Dendritic cell treated with granulocyte-macrophage colony-stimulating factor and Interleukin-4, amounts not matched to agents 40 ng/mL and 50 ng/mL, for 4 days (primary cell): ENCODE results near the gene MIA3.

Source experiments
- H3K27ac Mint-ChIP-seq: one replicate; pipeline ENCODE4 v1.8.0; 2022; ENCODE audit warnings: mild to moderate bottlenecking, mixed read lengths
- H3K27me3 Mint-ChIP-seq: one replicate; pipeline ENCODE4 v1.8.0; 2022; ENCODE audit warnings: mild to moderate bottlenecking, mixed read lengths
- H3K36me3 Mint-ChIP-seq: one replicate; pipeline ENCODE4 v1.8.0; 2022; ENCODE audit warnings: low read depth, mixed read lengths
- H3K4me1 Mint-ChIP-seq: one replicate; pipeline ENCODE4 v1.8.0; 2022; ENCODE audit warnings: low read depth, mixed read lengths
- H3K4me3 Mint-ChIP-seq: one replicate; pipeline ENCODE4 v1.8.0; 2022; ENCODE audit warnings: mild to moderate bottlenecking, moderate library complexity, mixed read lengths
- H3K9me3 Mint-ChIP-seq: one replicate; pipeline ENCODE4 v1.8.0; 2022; ENCODE audit warnings: mixed read lengths
- intact Hi-C: fragments of 100-400 bp; cut with micrococcal nuclease; formaldehyde crosslinking; loops from one replicate; pipeline ENCODE4 v1.15.0; 2022

Gene MIA3

DNA sequence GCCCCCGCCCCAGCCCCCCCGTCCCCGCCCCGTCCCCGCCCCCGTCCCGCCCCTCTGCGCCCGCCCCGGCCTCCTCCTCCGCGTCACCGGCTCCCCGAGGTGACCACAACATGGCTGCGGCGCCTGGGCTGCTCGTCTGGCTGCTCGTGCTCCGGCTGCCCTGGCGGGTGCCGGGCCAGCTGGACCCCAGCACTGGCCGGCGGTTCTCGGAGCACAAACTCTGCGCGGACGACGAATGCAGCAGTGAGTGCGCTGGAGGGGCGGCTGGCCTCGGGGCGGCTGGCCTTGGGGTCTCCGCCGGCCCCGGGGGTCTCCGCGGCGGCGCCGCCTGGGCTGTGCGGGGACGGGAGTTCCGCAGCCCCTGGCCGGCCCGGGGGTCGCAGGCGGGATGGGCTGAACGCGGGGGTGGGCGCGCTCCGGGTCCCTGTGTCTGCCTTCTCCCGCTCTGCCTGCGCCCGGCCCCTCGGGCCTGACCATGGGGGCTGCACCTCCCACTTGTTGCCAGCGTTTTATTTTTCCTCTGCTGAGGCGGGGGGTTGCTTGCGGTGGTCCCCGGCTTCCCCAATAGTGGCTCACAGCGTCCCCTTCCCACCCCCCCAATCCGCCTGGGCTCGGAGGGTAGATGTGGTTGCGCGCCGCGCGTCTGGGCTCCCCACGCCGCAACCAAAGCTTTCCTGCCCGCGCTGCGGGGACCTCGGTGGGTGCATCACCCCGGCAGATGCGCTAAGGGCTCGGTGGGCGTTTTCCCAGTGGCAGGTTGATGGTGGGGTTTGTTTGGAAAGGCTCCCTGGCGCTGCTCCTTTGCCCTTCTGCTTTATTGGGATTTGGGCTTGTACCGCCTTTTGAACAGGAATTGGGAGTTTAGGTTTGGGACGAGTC lies at the start of gene MIA3:
Gene MIA3, plus strand, starts transcription at position 97 of the 879 bp plus-strand sequence. Its CDS starts 14 bp downstream, at position 111.
- H3K9me3 Mint-ChIP-seq, result no peaks in the 10 kb centered on the region
- peaks cover 17% of the 10 kb centered on the region for H3K27me3 Mint-ChIP-seq
- peaks cover 26% of the 10 kb centered on the region for H3K4me1 Mint-ChIP-seq
- peak within 1 kb of the TSS; percentile 76 for H3K27ac Mint-ChIP-seq
- H3K36me3 Mint-ChIP-seq, result peaks cover 29% of the 10 kb centered on the region
- peak within 1 kb of the TSS; percentile 86 for H3K4me3 Mint-ChIP-seq
- intact Hi-C loops, result no loop called here

- H3K9me3 Mint-ChIP-seq, result peaks cover 8% of the 10 kb centered on the region
- peaks cover 70% of the 10 kb centered on the region for H3K36me3 Mint-ChIP-seq
- no peak overlapping the region for H3K4me3 Mint-ChIP-seq
- no peak overlapping the region for H3K27ac Mint-ChIP-seq
- no peaks in the 10 kb centered on the region for H3K27me3 Mint-ChIP-seq
- intact Hi-C loops, result no loop called here
- H3K4me1 Mint-ChIP-seq, result no peaks in the 10 kb centered on the region
Measured at GRCh38 chr1:222570837-222571236, 47.1 kb upstream of the MIA3 start.

DNA sequence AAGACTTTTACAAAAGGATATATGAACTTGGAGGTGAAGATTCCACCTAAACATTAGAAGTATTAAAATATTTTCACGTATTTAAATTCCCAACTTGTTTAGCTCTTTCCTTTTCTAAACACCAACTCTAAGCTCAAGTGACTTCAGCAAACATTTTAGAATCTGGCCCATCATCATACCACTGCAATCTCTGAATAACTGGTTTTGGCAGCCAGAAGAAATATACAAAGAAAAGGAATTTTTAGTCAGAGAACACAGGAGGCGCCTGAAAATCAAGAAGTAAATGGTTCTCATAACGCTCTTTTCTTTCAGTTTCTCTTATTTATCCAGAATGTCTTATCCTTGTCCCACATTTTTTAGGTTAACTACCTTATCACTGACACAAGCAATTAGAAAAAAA lies 38.6 kb upstream of the MIA3 start:
- Mint-ChIP-seq H3K9me3 (no peaks in the 10 kb centered on the region), H3K27ac (no peak overlapping the region), H3K27me3 (no peaks in the 10 kb centered on the region), H3K4me3 (no peak overlapping the region), H3K4me1 (peaks cover 9% of the 10 kb centered on the region), H3K36me3 (peaks cover 61% of the 10 kb centered on the region)
- intact Hi-C loops, result no loop called here

- H3K4me1 Mint-ChIP-seq, result peaks cover 9% of the 10 kb centered on the region
- no peaks in the 10 kb centered on the region for H3K27me3 Mint-ChIP-seq
- H3K36me3 Mint-ChIP-seq, result peaks cover 43% of the 10 kb centered on the region
- intact Hi-C loops, result no loop called here
- no peaks in the 10 kb centered on the region for H3K9me3 Mint-ChIP-seq
- H3K4me3 Mint-ChIP-seq, result no peak overlapping the region
- H3K27ac Mint-ChIP-seq, result no peak overlapping the region
Measured at GRCh38 chr1:222582099-222582774, 35.7 kb upstream of the MIA3 start.

- Mint-ChIP-seq H3K9me3 (no peaks in the 10 kb centered on the region), H3K36me3 (peaks cover 44% of the 10 kb centered on the region), H3K27me3 (no peaks in the 10 kb centered on the region), H3K4me1 (peaks cover 12% of the 10 kb centered on the region), H3K4me3 (peak overlapping the region; percentile 72), H3K27ac (peak overlapping the region; percentile 77)
- intact Hi-C loops, result no loop called here
Measured at GRCh38 chr1:222583079-222583478, 34.8 kb upstream of the MIA3 start.

- H3K27ac Mint-ChIP-seq, result no peak overlapping the region
Measured at GRCh38 chr1:222586842-222587241, 31.1 kb upstream of the MIA3 start.

GRCh38 chr1:222588135-222588534 lies 29.8 kb upstream of the MIA3 start:
- H3K36me3 Mint-ChIP-seq, result peaks cover 34% of the 10 kb centered on the region

More at GRCh38 chr1:222586842-222587241, 31.1 kb upstream of the MIA3 start:
- H3K36me3 Mint-ChIP-seq, result peaks cover 38% of the 10 kb centered on the region
- intact Hi-C loops, result no loop called here
- no peaks in the 10 kb centered on the region for H3K27me3 Mint-ChIP-seq
- H3K9me3 Mint-ChIP-seq, result no peaks in the 10 kb centered on the region
- no peak overlapping the region for H3K4me3 Mint-ChIP-seq
- peaks cover 34% of the 10 kb centered on the region for H3K4me1 Mint-ChIP-seq

DNA sequence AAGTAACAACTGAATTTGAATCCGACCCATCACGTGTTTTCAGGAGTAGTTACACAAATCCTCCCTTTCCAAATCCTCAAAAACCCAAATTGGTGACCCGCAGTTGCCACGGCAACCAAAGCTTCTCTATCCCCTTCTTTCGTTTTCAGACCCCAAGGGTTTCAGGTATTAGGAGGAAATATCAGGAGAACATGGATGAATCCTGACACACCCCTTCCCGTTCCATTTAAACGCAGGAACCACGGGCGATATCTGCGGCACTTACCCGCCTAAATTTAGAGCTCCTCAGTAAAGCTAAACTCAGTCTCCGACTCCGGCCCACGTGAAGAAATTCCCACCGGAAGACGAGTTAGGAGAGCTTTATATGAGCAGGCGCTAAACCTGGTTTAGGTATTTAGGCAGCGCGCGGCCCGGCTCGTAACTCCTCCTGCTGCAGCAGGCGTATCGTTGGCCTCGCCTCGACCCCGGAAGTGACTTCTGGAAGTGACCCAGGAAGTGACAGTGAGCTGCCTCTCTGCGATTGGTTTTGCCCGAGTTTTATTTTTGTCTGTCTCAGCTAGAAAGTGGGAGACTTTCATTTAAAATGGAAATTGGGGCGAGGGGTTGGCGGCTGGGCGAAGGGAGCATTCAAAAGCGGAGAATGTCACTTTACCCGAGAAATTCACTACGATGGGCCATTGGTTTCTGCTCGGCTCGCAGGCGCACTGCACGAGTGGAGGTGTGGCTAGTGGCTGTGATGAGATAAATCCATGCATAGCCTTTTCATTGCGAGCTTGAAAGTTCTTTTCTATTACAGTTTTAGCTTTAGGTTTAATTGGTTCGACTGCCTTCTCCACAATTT lies 28.2 kb upstream of the MIA3 start, which contains the start of gene TAF1A:
Gene TAF1A, minus strand, starts transcription at position 472 of the 841 bp plus-strand sequence.
- Mint-ChIP-seq H3K36me3 (peaks cover 29% of the 10 kb centered on the region), H3K4me1 (peaks cover 25% of the 10 kb centered on the region), H3K27me3 (peaks cover 2% of the 10 kb centered on the region), H3K9me3 (no peaks in the 10 kb centered on the region), H3K27ac (peak within 1 kb of the TSS; percentile 93), H3K4me3 (peak within 1 kb of the TSS; percentile 89)
- intact Hi-C loops, result loop anchor here (1.0 to 2.0 kb wide), 2 partner anchors 27 to 55 kb away; no protein-coding TSS in a partner anchor

More at GRCh38 chr1:222588135-222588534, 29.8 kb upstream of the MIA3 start:
- H3K4me3 Mint-ChIP-seq, result no peak overlapping the region
- H3K9me3 Mint-ChIP-seq, result no peaks in the 10 kb centered on the region
- peaks cover 2% of the 10 kb centered on the region for H3K27me3 Mint-ChIP-seq
- intact Hi-C loops, result loop anchor here (2.0 kb wide), 1 partner anchor 29 kb away; no protein-coding TSS in a partner anchor
- peaks cover 30% of the 10 kb centered on the region for H3K4me1 Mint-ChIP-seq
- no peak overlapping the region for H3K27ac Mint-ChIP-seq

GRCh38 chr1:222592171-222592570 lies 25.7 kb upstream of the MIA3 start:
- H3K4me3 Mint-ChIP-seq, result no peak overlapping the region
- H3K36me3 Mint-ChIP-seq, result peaks cover 21% of the 10 kb centered on the region
- peaks cover 2% of the 10 kb centered on the region for H3K27me3 Mint-ChIP-seq
- peaks cover 25% of the 10 kb centered on the region for H3K4me1 Mint-ChIP-seq
- H3K27ac Mint-ChIP-seq, result no peak overlapping the region
- H3K9me3 Mint-ChIP-seq, result no peaks in the 10 kb centered on the region
- intact Hi-C loops, result no loop called here

GRCh38 chr1:222594789-222595188 lies 23.1 kb upstream of the MIA3 start:
- peaks cover 4% of the 10 kb centered on the region for H3K36me3 Mint-ChIP-seq
- H3K27ac Mint-ChIP-seq, result no peak overlapping the region
- H3K4me3 Mint-ChIP-seq, result no peak overlapping the region
- H3K4me1 Mint-ChIP-seq, result peaks cover 6% of the 10 kb centered on the region
- intact Hi-C loops, result no loop called here
- H3K9me3 Mint-ChIP-seq, result no peaks in the 10 kb centered on the region
- H3K27me3 Mint-ChIP-seq, result peaks cover 4% of the 10 kb centered on the region

- no peaks in the 10 kb centered on the region for H3K9me3 Mint-ChIP-seq
- H3K27ac Mint-ChIP-seq, result no peak overlapping the region
- H3K4me1 Mint-ChIP-seq, result peaks cover 5% of the 10 kb centered on the region
- intact Hi-C loops, result no loop called here
- peaks cover 4% of the 10 kb centered on the region for H3K27me3 Mint-ChIP-seq
- H3K36me3 Mint-ChIP-seq, result no peaks in the 10 kb centered on the region
- H3K4me3 Mint-ChIP-seq, result no peak overlapping the region
Measured at GRCh38 chr1:222596696-222597095, 21.2 kb upstream of the MIA3 start.

- Mint-ChIP-seq H3K27me3 (peaks cover 3% of the 10 kb centered on the region), H3K36me3 (no peaks in the 10 kb centered on the region), H3K4me1 (peaks cover 5% of the 10 kb centered on the region), H3K27ac (no peak overlapping the region), H3K9me3 (no peaks in the 10 kb centered on the region), H3K4me3 (no peak overlapping the region)
- intact Hi-C loops, result no loop called here
Measured at GRCh38 chr1:222600281-222600680, 17.6 kb upstream of the MIA3 start.

- intact Hi-C loops, result no loop called here
- Mint-ChIP-seq H3K9me3 (no peaks in the 10 kb centered on the region), H3K36me3 (no peaks in the 10 kb centered on the region), H3K4me1 (peaks cover 5% of the 10 kb centered on the region), H3K27me3 (peaks cover 3% of the 10 kb centered on the region), H3K4me3 (no peak overlapping the region), H3K27ac (no peak overlapping the region)
Measured at GRCh38 chr1:222601257-222601656, 16.6 kb upstream of the MIA3 start.
